HCT116 (cell line): ENCODE measurements around the gene PLEKHG5. TPM values are rescaled to one million over a fixed set of nuclear protein-coding genes. Genes with fewer than 3 reads are reported as not detected.

Experiments
- ATAC-seq: fragments of 200-7000 bp; cut with Tn5 transposase; 2 replicates; pipeline ENCODE4 v1.9.1; 2020; ENCODE audit warnings: mild to moderate bottlenecking, moderate library complexity
- BruUV-seq: library from RNA; stranded (reverse); fragments of 400-500 nt; replicated peaks from 2 replicates; lab custom pipeline; 2021; lab: Mats Ljungman, UMichigan
- CTCF ChIA-PET: fragments of 300-600 bp; sonication (Branson Sonifier 250); formaldehyde crosslinking; loops from one replicate; lab custom pipeline; 2021; ENCODE audit warnings: antibody characterized with exemption; lab: Charles Lee
- POLR2A ChIA-PET: fragments of 300-600, 350-600 bp; sonication (Branson Sonifier 250); formaldehyde crosslinking; loops from one replicate; lab custom pipeline; 2021; ENCODE audit warnings: antibody characterized with exemption; lab: Charles Lee
- RAD21 ChIA-PET, 2 experiments: fragments of 300-600 bp; sonication (Branson Sonifier 250); formaldehyde crosslinking; loops; one replicate each; lab custom pipeline; 2023; ENCODE audit warnings: low total read pairs in 2 of 2; ENCODE audit not compliant: uncharacterized antibody in 2 of 2, unreplicated experiment in 2 of 2, low non-redundant PET in 1 of 2; lab: Charles Lee
- DNase-seq: peaks from one replicate; pipeline ENCODE4 v3.0.0-alpha.2; 2010; ENCODE audit warnings: low read depth, low spot score
- H2AFZ ChIP-seq: fragments of 200-600 bp; shearing (Covaris generic), sonication (generic); 2 replicates; pipeline ENCODE4 v1.6.1; 2017; ENCODE audit warnings: low read depth, mixed run types, mixed read lengths, antibody characterized with exemption, low read length; ENCODE audit not compliant: poor library complexity, severe bottlenecking
- H3K27ac ChIP-seq: 2 replicates; pipeline ENCODE4 v1.5.1; 2012; ENCODE audit warnings: low read depth, low read length
- H3K27me3 ChIP-seq: fragments of 200-600 bp; sonication (generic); 2 replicates; pipeline ENCODE4 v1.6.1; 2016; ENCODE audit warnings: mixed run types, low read length, mixed read lengths; ENCODE audit not compliant: insufficient read depth
- H3K36me3 ChIP-seq, 2 experiments: fragments of 200-500 bp in 1 of 2; fragments of 200-600 bp in 1 of 2; sonication (Bioruptor generic) in 1 of 2; sonication (generic) in 1 of 2; 2 replicates each; pipeline versions ENCODE4 v1.5.1 to v1.6.1; 2014 to 2016; ENCODE audit warnings: low read length in 2 of 2, inconsistent platforms in 1 of 2, mixed read lengths in 1 of 2, mixed run types in 1 of 2; ENCODE audit not compliant: insufficient read depth in 2 of 2, control insufficient read depth in 1 of 2
- H3K4me1 ChIP-seq, 2 experiments: fragments of 200-600 bp in 1 of 2; sonication (generic) in 1 of 2; 2 replicates each; pipeline versions ENCODE4 v1.5.1 to v1.6.1; 2012 to 2017; ENCODE audit warnings: low read length in 2 of 2, inconsistent platforms in 1 of 2, mild to moderate bottlenecking in 1 of 2, mixed read lengths in 1 of 2, mixed run types in 1 of 2, moderate library complexity in 1 of 2; ENCODE audit not compliant: insufficient read depth in 2 of 2, control insufficient read depth in 1 of 2
- H3K4me2 ChIP-seq: fragments of 200-600 bp; sonication (generic); 2 replicates; pipeline ENCODE4 v1.6.1; 2017; ENCODE audit warnings: mixed run types, low read length, mixed read lengths
- H3K4me3 ChIP-seq, 2 experiments: fragments of 200-600 bp in 1 of 2; sonication (generic) in 1 of 2; replicated peaks in 1 of 2; 2 replicates each; pipeline ENCODE4 v1.5.1; 2011 to 2016; ENCODE audit warnings: low read length in 2 of 2, control low read depth in 1 of 2, low read depth in 1 of 2, mild to moderate bottlenecking in 1 of 2, mixed read lengths in 1 of 2, mixed run types in 1 of 2
- H3K79me2 ChIP-seq: fragments of 200-600 bp; sonication (generic); 2 replicates; pipeline ENCODE4 v1.6.1; 2017; ENCODE audit warnings: mild to moderate bottlenecking, mixed run types, low read length, moderate library complexity, mixed read lengths; ENCODE audit not compliant: insufficient read depth
- H3K9ac ChIP-seq: fragments of 200-600 bp; sonication (generic); 2 replicates; pipeline ENCODE4 v1.6.1; 2016; ENCODE audit warnings: low read length, mixed read lengths
- H3K9me2 ChIP-seq: fragments of 200-600 bp; sonication (generic), shearing (Covaris generic); 2 replicates; pipeline ENCODE4 v1.6.1; 2017; ENCODE audit warnings: mixed run types, mild to moderate bottlenecking, moderate library complexity; ENCODE audit not compliant: insufficient read depth
- H3K9me3 ChIP-seq, 2 experiments: fragments of 200-500 bp in 1 of 2; fragments of 200-600 bp in 1 of 2; sonication (Bioruptor generic) in 1 of 2; sonication (generic) in 1 of 2; 2 replicates each; pipeline ENCODE4 v1.6.1; 2014 to 2017; ENCODE audit warnings: low read length in 2 of 2, mixed read lengths in 2 of 2, inconsistent platforms in 1 of 2, low read depth in 1 of 2, mild to moderate bottlenecking in 1 of 2, mixed run types in 1 of 2, moderate library complexity in 1 of 2; ENCODE audit not compliant: control insufficient read depth in 1 of 2, insufficient read depth in 1 of 2
- H4K20me1 ChIP-seq: fragments of 200-600 bp; sonication (generic), shearing (Covaris generic); 2 replicates; pipeline ENCODE4 v1.6.1; 2017; ENCODE audit warnings: mixed run types, mild to moderate bottlenecking, moderate library complexity; ENCODE audit not compliant: insufficient read depth
- CBX3 ChIP-seq: IDR thresholded peaks from 2 replicates; pipeline ENCODE4 v1.6.1; 2012; ENCODE audit warnings: low read depth
- CEBPB ChIP-seq: IDR thresholded peaks from 2 replicates; pipeline ENCODE4 v1.6.1; 2012; ENCODE audit warnings: low read depth
- EGR1 ChIP-seq: IDR thresholded peaks from 2 replicates; pipeline ENCODE4 v1.6.1; 2012; ENCODE audit warnings: low read depth
- EZH2 ChIP-seq: fragments of 200-600 bp; sonication (generic); IDR thresholded peaks from 2 replicates; pipeline ENCODE4 v1.6.1; 2017; ENCODE audit warnings: antibody characterized with exemption, mixed run types
- EZH2phosphoT487 ChIP-seq: fragments of 200-600 bp; IDR thresholded peaks from 2 replicates; pipeline ENCODE4 v1.6.1; 2018; ENCODE audit warnings: antibody characterized with exemption, borderline replicate concordance
- FOSL1 ChIP-seq: IDR thresholded peaks from 2 replicates; pipeline ENCODE4 v1.6.1; 2012; ENCODE audit warnings: low read depth
- POLR2A ChIP-seq: IDR thresholded peaks from 2 replicates; pipeline ENCODE4 v1.7.0; 2011; ENCODE audit warnings: borderline replicate concordance; ENCODE audit not compliant: insufficient read depth, insufficient read length; ENCODE audit errors: extremely low read depth
- SRF ChIP-seq: IDR thresholded peaks from 2 replicates; pipeline ENCODE4 v1.6.1; 2012; ENCODE audit warnings: low read depth
- intact Hi-C: fragments of 100-400 bp; cut with micrococcal nuclease; formaldehyde crosslinking; loops from 2 replicates; pipeline ENCODE4 v1.10.0; 2022
- total RNA-seq: library from RNA; stranded (reverse); gene quantifications from one replicate; pipeline ENCODE4 v1.2.1, GENCODE V29; 2021; ENCODE audit not compliant: unreplicated experiment
- TF ChIP-seq, protein P1 (sequence below), 3 experiments: fragments of 200-600 bp in 1 of 3; sonication (generic) in 1 of 3; IDR thresholded peaks in 2 of 3; conservative IDR thresholded peaks in 1 of 3; 2 replicates each; pipeline ENCODE4 v1.5.1; 2012 to 2017; ENCODE audit warnings: low read depth in 2 of 3, low read length in 2 of 3, antibody characterized with exemption in 1 of 3, borderline replicate concordance in 1 of 3, control low read depth in 1 of 3, mild to moderate bottlenecking in 1 of 3, mixed read lengths in 1 of 3, mixed run types in 1 of 3, moderate library complexity in 1 of 3; ENCODE audit not compliant: insufficient read depth in 1 of 3
- TF ChIP-seq, protein P2 (sequence below): IDR thresholded peaks from 2 replicates; pipeline ENCODE4 v1.6.1; 2012; ENCODE audit warnings: low read depth
- TF ChIP-seq, protein P3 (sequence below): IDR thresholded peaks from 2 replicates; pipeline ENCODE4 v1.6.1; 2012

The PLEKHG5 gene
- total RNA-seq, 1 experiment from 2014 or later = 33.0 TPM

DNA sequence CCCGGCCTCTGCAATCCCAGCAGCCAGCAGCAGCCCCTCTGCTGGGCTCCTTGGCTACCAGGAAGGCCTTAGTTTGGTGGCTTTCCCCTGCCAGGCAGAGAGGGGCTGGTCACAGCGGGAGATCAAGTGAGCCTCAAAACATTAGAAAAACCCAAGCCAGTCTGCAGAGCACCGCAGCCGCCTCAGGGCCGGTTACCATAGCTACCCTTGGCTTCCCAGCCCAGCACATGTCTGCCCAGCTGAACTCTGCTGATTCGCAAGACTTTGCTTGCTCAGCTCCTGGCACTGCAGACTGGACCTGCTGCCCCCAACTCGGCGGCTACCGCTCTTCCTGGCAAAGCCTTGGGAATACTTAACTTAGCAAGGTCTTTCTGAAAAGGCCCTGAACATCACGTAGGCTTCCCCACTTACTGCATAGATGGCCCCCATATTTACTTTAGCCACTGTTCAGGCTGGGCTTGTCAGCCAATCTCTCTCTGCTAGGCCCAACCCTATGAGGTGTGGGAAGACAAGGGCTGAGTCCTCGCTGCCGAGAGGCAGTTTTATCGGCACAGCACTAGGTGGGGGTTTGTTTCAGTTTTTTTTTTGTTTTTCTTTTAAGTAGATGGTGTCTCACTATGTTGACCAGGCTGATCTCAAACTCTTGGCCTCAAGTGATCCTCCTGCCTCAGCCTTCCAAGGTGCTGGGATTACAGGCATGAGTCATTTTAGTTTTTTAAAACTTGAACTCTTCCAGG lies 28.6 kb upstream of the PLEKHG5 start (continued):
- TF ChIP-seq, protein P1, sequence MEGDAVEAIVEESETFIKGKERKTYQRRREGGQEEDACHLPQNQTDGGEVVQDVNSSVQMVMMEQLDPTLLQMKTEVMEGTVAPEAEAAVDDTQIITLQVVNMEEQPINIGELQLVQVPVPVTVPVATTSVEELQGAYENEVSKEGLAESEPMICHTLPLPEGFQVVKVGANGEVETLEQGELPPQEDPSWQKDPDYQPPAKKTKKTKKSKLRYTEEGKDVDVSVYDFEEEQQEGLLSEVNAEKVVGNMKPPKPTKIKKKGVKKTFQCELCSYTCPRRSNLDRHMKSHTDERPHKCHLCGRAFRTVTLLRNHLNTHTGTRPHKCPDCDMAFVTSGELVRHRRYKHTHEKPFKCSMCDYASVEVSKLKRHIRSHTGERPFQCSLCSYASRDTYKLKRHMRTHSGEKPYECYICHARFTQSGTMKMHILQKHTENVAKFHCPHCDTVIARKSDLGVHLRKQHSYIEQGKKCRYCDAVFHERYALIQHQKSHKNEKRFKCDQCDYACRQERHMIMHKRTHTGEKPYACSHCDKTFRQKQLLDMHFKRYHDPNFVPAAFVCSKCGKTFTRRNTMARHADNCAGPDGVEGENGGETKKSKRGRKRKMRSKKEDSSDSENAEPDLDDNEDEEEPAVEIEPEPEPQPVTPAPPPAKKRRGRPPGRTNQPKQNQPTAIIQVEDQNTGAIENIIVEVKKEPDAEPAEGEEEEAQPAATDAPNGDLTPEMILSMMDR (IDR thresholded peaks at IDR 0.05 in 2 of 3, conservative IDR thresholded peaks at IDR 0.05 in 1 of 3; ENCODE audit: borderline replicate concordance in 1 of 3, insufficient read depth in 1 of 3, low read depth in 2 of 3, low read length in 2 of 3) = no peak
- TF ChIP-seq FOSL1 (no peak), EZH2phosphoT487 (no peak)
- TF ChIP-seq, protein P2, sequence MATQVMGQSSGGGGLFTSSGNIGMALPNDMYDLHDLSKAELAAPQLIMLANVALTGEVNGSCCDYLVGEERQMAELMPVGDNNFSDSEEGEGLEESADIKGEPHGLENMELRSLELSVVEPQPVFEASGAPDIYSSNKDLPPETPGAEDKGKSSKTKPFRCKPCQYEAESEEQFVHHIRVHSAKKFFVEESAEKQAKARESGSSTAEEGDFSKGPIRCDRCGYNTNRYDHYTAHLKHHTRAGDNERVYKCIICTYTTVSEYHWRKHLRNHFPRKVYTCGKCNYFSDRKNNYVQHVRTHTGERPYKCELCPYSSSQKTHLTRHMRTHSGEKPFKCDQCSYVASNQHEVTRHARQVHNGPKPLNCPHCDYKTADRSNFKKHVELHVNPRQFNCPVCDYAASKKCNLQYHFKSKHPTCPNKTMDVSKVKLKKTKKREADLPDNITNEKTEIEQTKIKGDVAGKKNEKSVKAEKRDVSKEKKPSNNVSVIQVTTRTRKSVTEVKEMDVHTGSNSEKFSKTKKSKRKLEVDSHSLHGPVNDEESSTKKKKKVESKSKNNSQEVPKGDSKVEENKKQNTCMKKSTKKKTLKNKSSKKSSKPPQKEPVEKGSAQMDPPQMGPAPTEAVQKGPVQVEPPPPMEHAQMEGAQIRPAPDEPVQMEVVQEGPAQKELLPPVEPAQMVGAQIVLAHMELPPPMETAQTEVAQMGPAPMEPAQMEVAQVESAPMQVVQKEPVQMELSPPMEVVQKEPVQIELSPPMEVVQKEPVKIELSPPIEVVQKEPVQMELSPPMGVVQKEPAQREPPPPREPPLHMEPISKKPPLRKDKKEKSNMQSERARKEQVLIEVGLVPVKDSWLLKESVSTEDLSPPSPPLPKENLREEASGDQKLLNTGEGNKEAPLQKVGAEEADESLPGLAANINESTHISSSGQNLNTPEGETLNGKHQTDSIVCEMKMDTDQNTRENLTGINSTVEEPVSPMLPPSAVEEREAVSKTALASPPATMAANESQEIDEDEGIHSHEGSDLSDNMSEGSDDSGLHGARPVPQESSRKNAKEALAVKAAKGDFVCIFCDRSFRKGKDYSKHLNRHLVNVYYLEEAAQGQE = no peak

DNA sequence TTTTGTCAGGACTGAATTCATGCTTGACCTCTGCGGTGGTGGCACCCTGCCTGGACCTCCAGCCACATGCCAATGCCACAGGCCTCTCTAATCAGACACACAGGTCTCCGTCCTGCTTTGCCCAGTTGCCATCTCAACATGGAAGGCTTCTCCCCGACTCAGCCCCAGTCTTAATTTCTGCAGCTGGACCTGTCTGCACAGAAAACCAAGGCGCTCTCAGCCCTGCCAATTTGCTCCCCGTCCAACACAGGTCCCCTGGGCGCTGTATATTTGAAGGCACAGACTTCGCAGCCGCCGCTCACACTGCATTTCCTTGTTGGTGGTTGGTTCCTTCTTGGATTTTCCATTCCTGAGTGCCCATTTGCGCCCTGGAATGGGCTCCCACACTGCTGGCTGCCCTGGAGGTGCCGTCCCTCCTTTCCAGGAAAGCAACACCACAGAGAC lies 28.0 kb upstream of the PLEKHG5 start:
- ChIA-PET CTCF (no interaction called here), RAD21 (no interaction called here), POLR2A (no interaction called here)
- Histone ChIP-seq H3K27me3 (no peaks in the 10 kb centered on the region), H3K27ac (no peak overlapping the region), H3K4me3 (no peak overlapping the region), H2AFZ (no peak overlapping the region), H3K79me2 (no peaks in the 10 kb centered on the region), H3K36me3 (no peaks in the 10 kb centered on the region), H3K9ac (no peak overlapping the region), H3K9me2 (no peaks in the 10 kb centered on the region), H3K9me3 (no peaks in the 10 kb centered on the region), H3K4me2 (no peak overlapping the region), H4K20me1 (no peaks in the 10 kb centered on the region), H3K4me1 (peaks cover 0 to 18% of the 10 kb centered on the region in 2 experiments; a peak in 2 of 4 replicates)
- no peak for TF ChIP-seq POLR2A
- no peak for TF ChIP-seq SRF
- TF ChIP-seq, protein P1 (IDR thresholded peaks at IDR 0.05 in 2 of 3, conservative IDR thresholded peaks at IDR 0.05 in 1 of 3; ENCODE audit: borderline replicate concordance in 1 of 3, insufficient read depth in 1 of 3, low read depth in 2 of 3, low read length in 2 of 3) = no peak
- no peak for TF ChIP-seq EZH2phosphoT487
- TF ChIP-seq EGR1 = no peak
- no peak for TF ChIP-seq CEBPB
- no peak for TF ChIP-seq FOSL1
- no peak for TF ChIP-seq CBX3
- TF ChIP-seq EZH2 = no peak
- TF ChIP-seq, protein P3, sequence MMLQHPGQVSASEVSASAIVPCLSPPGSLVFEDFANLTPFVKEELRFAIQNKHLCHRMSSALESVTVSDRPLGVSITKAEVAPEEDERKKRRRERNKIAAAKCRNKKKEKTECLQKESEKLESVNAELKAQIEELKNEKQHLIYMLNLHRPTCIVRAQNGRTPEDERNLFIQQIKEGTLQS = no peak
- intact Hi-C loops = no loop called here
- ATAC-seq = no peak
- no peak for DNase-seq
- no TSS peak for BruUV-seq
